GM20000 (cell line): ENCODE measurements around the gene DTNB.

ENCODE experiments used
- DNase-seq: peaks from one replicate; pipeline ENCODE4 v3.0.0; 2012; ENCODE audit warnings: low spot score
- TF ChIP-seq, protein P1 (sequence below): IDR thresholded peaks from 2 replicates; pipeline ENCODE4 v1.5.1; 2012; ENCODE audit warnings: mild to moderate bottlenecking, control low read depth; ENCODE audit errors: extremely low read depth, missing control alignments

Gene DTNB

DNA sequence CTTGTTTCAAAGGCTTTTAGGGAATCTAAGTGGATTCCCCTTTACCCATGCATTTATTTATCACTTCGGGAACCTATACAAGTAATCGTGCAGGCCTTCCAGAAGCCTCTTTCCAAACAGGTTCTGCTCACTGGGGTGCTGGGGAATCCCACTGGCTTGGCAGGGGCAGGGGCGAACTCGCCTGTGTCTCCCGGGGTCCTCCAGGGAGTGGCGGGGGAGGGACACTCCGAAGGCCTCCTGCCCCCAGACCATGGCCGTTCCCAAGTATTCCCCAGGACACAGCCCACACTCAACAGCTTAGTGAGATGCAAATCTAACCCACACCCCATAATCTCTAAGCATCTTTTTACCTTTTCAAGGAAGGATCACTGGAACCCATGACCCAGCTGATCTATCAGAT lies 338.2 kb downstream of the DTNB start:
- DNase-seq, result no peak

GRCh38 chr2:25334482-25334881 lies 338.9 kb downstream of the DTNB start:
- DNase-seq, result no peak
- TF ChIP-seq, protein P1, sequence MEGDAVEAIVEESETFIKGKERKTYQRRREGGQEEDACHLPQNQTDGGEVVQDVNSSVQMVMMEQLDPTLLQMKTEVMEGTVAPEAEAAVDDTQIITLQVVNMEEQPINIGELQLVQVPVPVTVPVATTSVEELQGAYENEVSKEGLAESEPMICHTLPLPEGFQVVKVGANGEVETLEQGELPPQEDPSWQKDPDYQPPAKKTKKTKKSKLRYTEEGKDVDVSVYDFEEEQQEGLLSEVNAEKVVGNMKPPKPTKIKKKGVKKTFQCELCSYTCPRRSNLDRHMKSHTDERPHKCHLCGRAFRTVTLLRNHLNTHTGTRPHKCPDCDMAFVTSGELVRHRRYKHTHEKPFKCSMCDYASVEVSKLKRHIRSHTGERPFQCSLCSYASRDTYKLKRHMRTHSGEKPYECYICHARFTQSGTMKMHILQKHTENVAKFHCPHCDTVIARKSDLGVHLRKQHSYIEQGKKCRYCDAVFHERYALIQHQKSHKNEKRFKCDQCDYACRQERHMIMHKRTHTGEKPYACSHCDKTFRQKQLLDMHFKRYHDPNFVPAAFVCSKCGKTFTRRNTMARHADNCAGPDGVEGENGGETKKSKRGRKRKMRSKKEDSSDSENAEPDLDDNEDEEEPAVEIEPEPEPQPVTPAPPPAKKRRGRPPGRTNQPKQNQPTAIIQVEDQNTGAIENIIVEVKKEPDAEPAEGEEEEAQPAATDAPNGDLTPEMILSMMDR, result no peak

More for the DNA sequence above, 338.2 kb downstream of the DTNB start:
- TF ChIP-seq, protein P1, result no peak

DNA sequence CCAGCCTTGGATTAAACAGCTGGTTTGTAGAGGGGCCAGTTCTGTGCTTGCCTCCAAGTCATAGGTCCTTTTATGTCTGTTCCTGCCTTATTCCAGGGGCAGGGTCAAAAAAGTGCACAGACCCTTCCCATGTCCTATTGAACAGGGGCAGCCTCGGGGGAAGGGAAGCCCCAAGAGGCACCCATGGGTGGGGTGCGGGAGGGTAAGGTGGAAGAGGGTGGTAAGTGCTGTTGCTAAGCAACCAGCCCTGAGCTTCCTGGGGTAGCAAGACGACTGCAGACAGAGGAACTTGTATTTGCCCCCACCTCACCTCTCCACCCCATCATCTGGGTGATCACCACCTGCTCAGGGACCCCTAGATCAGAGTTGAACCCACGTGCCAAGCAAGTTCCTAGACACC lies 339.4 kb downstream of the DTNB start:
- no peak for DNase-seq
- TF ChIP-seq, protein P1, result no peak

DNA sequence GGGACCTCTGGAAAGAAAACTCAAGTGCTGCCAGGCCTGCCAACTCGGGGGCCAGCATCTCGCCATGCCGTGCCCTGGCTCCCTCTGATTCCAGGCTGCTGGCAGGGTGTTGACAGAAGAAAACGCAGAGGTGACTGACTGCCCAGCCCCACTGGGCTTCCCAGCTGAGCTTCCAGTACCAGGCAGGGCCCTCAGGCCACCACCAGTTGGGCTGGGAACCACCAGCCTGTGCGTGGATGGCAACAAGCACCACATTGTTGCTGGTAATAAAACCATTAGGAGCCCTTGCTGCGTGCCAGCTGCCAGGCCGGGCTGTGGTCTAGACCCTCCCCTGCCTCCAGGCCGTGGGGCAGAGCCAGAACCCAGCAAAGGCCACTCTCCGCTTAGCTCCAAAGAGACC lies 340.8 kb downstream of the DTNB start:
- no peak for DNase-seq
- TF ChIP-seq, protein P1, result no peak

DNA sequence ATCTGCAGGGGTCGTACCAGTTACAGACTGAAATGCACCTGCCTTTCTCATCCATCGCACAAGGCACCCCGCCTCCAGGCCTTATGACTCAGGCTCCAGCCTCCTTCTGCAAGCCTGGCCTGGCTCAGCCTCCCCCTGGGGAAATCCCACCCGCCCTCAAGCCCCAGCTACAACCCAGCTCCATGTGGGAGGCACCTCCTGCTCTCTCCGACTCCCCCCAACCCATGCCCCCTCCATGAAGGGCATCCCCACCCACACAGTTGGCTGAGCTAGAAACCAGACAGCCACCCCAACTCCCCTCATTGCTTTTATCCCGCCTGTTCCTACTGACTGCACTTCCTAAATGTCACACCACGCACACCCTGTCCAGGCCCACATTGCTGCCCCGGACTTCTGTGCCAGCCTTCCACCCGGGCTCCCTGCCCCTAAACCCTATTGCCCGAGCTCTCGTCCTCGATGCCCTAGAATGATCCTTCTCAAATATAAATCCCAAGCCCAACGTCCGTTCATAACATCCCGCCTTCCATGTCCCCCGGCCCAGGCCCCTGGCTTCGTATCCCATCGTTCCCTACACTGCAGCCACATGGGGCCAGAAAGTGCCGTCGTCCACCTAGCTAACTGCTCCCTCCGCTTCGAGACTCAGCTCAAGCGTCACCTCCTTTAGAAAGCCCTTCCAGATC lies 341.6 kb downstream of the DTNB start:
- TF ChIP-seq, protein P1, result no peak
- DNase-seq, result no peak

GRCh38 chr2:25330937-25331336 lies 342.4 kb downstream of the DTNB start:
- TF ChIP-seq, protein P1, result no peak

DNA sequence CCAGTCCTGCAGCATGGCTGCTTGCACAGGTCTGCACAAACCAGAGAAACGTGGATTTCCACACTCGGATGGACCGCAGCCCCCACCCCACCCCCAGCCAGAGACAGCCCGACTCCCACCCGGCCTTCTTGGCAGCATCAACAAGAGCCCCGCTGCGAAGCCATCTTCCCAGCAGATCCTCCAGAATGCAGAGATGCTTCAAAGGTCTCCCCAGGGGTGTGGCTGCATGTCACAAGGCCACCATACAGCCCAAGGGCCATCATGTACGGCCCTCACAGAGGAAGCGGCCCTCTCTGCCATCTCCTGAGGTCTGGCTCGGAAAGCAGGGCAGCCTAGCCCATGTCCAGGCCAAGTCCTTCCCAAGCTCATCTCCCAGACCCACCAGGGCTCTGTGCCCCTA lies 343.1 kb downstream of the DTNB start:
- TF ChIP-seq, protein P1, result no peak
- DNase-seq, result no peak

More at GRCh38 chr2:25330937-25331336, 342.4 kb downstream of the DTNB start:
- no peak for DNase-seq
